DOHH2 (cell line): ENCODE results near the gene NOC4L.

Source experiments
- CTCF ChIP-seq: fragments of 200-600 bp; sonication (generic); IDR thresholded peaks from one replicate; pipeline ENCODE4 v1.5.1; 2014; ENCODE audit warnings: antibody characterized with exemption, mild to moderate bottlenecking, low read depth, low read length; ENCODE audit not compliant: poor library complexity, severe bottlenecking
- EZH2phosphoT487 ChIP-seq: fragments of 200-600 bp; sonication (generic); IDR thresholded peaks from 2 replicates; pipeline ENCODE4 v1.6.1; 2017; ENCODE audit warnings: borderline replicate concordance, mild to moderate bottlenecking, antibody characterized with exemption, low read length, moderate library complexity, mixed read lengths

GRCh38 chr12:132190012-132190755 is 45.9 kb downstream of the NOC4L start:
- TF ChIP-seq CTCF (no peak), EZH2phosphoT487 (no peak)
